Thyroid gland (tissue), 4 donors: ENCODE measurements around the gene ST3GAL2.

ENCODE experiments used
- POLR2A ChIP-seq, 2 donors: fragments of 450-650 bp; IDR thresholded peaks; one replicate each; pipeline ENCODE4 v1.6.1; 2017; ENCODE audit warnings: antibody characterized with exemption in 2 of 2, mild to moderate bottlenecking in 2 of 2, moderate library complexity in 1 of 2
- TF ChIP-seq, protein P1 (sequence below), 6 experiments: fragments of 200-600 bp in 3 of 6; fragments of 450-650 bp in 3 of 6; sonication (generic) in 3 of 6; IDR thresholded peaks; one replicate each; pipeline ENCODE4 v1.5.1; 2016 to 2019; ENCODE audit warnings: antibody characterized with exemption in 6 of 6, mild to moderate bottlenecking in 2 of 6, inconsistent platforms in 1 of 6, moderate library complexity in 1 of 6

DNA sequence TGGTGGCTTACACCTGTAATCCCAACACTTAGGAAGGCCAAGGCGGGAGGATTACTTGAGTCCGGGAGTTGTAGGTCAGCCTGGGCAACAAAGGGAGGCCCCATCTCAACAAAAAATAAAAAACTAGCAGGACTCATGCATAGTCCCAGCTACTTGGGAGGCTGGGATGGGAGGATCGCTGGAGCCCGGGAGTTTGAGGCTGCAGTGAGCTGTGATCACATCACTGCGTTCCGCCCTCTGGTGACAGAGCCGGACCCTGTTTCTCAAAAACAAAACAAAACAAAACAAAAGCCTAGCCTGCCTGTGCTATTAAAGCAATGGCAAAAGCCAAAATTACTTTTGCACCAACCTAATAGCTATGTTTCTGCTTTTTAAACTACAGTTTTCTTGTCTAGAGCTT is 17.0 kb upstream of the ST3GAL2 start:
- TF ChIP-seq POLR2A (IDR thresholded peaks at IDR 0.05) = no peak
- TF ChIP-seq, protein P1, sequence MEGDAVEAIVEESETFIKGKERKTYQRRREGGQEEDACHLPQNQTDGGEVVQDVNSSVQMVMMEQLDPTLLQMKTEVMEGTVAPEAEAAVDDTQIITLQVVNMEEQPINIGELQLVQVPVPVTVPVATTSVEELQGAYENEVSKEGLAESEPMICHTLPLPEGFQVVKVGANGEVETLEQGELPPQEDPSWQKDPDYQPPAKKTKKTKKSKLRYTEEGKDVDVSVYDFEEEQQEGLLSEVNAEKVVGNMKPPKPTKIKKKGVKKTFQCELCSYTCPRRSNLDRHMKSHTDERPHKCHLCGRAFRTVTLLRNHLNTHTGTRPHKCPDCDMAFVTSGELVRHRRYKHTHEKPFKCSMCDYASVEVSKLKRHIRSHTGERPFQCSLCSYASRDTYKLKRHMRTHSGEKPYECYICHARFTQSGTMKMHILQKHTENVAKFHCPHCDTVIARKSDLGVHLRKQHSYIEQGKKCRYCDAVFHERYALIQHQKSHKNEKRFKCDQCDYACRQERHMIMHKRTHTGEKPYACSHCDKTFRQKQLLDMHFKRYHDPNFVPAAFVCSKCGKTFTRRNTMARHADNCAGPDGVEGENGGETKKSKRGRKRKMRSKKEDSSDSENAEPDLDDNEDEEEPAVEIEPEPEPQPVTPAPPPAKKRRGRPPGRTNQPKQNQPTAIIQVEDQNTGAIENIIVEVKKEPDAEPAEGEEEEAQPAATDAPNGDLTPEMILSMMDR (IDR thresholded peaks at IDR 0.05) = no peak
